Lower lobe of right lung (tissue), 2 donors: ENCODE data around the gene RNF26. TPM values are rescaled to one million over a fixed set of nuclear protein-coding genes. Genes with fewer than 3 reads are reported as not detected.
A peak's percentile ranks its signal among the peaks of the same experiment; 100 is the strongest.

Experiments used
- ATAC-seq, 2 donors: fragments of 200-7000 bp; cut with Tn5 transposase; one replicate each; pipeline ENCODE4 v1.9.1; 2020 to 2022; ENCODE audit warnings: mild to moderate bottlenecking in 2 of 2, moderate library complexity in 2 of 2
- DNase-seq: peaks from one replicate; pipeline ENCODE4 v3.0.0-alpha.2; 2020
- H3K27ac ChIP-seq: fragments of 200-600 bp; one replicate; pipeline ENCODE4 v1.8.0; 2022
- H3K27me3 ChIP-seq: fragments of 200-600 bp; one replicate; pipeline ENCODE4 v1.8.0; 2022; ENCODE audit warnings: low read depth
- H3K36me3 ChIP-seq: fragments of 200-600 bp; one replicate; pipeline ENCODE4 v1.8.0; 2022; ENCODE audit warnings: mild to moderate bottlenecking
- H3K4me1 ChIP-seq: fragments of 200-600 bp; one replicate; pipeline ENCODE4 v1.8.0; 2022
- H3K4me3 ChIP-seq: fragments of 200-600 bp; one replicate; pipeline ENCODE4 v1.8.0; 2022; ENCODE audit warnings: mild to moderate bottlenecking
- H3K9me3 ChIP-seq: fragments of 200-600 bp; one replicate; pipeline ENCODE4 v1.8.0; 2022
- intact Hi-C: fragments of 100-400 bp; cut with DNase I; formaldehyde crosslinking; loops from one replicate; pipeline ENCODE4 v1.11.0; 2022
- total RNA-seq: library from RNA; stranded (reverse); fragmentation: NEBNext Ultra II Directional; extraction: Animal tissue kit (Norgen Biotek cat#: 25700); gene quantifications from one replicate; pipeline ENCODE4 v1.2.1, GENCODE V29; 2021
- TF ChIP-seq, protein P1 (sequence below): fragments of 200-600 bp; IDR thresholded peaks from one replicate; pipeline ENCODE4 v1.8.0; 2022; ENCODE audit warnings: antibody characterized with exemption, mild to moderate bottlenecking
- donor health status: DM: no; HTN: yes; CAD: no; lungs with severe emphysema.

The RNF26 gene
- total RNA-seq, 1 donor from 2014 or later: 19.3 TPM

DNA sequence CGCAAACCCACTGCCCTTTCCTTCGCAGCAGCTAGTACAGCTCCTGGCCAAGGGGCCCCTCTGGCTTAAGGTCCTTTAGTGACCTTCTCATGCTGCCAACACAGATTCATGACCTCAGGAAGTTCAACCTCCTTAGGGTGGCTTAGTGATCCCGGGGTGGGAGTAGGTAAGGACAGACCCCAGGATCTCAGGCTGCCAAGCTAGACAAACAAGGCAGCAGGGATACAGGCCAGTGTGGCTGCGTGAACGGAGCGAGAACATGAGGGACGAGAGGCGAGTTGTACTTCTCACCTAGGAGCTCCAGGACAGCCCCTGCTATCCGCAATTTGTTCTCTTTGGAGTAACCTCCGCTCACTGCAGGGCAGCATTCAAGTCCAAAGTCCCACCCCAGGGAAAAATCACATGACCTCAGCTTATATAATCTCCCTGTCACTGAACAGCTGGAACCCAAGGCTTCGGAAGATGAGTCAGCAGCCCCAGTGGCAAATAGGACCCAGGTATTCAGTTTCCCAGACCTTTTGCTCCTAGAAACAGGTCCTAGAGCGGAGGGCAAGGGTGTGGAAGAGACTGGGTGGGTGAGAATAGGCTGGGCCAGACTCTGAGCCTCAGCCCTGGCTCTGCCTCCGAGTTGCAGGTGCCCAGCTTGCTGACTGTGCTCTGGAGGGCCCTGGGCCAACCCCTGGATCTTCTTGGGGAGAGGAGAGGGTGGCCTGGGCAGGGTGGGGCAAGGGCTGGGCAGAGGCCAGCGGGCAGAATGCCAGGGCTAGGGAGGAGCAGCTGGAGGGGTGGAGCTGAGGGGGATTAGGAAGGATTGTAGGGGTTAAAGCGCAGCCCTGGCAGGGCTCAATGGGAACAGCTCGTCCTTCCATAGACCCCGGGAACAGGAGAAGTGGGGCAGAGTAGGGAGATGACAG lies 34.1 kb downstream of the RNF26 start:
- peaks cover 38% of the 10 kb centered on the region for H3K4me1 ChIP-seq
- H3K36me3 ChIP-seq: no peaks in the 10 kb centered on the region
- peaks cover 18% of the 10 kb centered on the region for H3K27me3 ChIP-seq
- H3K27ac ChIP-seq: peak overlapping the region; percentile 36
- H3K4me3 ChIP-seq: no peak overlapping the region
- H3K9me3 ChIP-seq: no peaks in the 10 kb centered on the region
- ATAC-seq (peak; percentile 31), DNase-seq (no peak)
- TF ChIP-seq, protein P1, sequence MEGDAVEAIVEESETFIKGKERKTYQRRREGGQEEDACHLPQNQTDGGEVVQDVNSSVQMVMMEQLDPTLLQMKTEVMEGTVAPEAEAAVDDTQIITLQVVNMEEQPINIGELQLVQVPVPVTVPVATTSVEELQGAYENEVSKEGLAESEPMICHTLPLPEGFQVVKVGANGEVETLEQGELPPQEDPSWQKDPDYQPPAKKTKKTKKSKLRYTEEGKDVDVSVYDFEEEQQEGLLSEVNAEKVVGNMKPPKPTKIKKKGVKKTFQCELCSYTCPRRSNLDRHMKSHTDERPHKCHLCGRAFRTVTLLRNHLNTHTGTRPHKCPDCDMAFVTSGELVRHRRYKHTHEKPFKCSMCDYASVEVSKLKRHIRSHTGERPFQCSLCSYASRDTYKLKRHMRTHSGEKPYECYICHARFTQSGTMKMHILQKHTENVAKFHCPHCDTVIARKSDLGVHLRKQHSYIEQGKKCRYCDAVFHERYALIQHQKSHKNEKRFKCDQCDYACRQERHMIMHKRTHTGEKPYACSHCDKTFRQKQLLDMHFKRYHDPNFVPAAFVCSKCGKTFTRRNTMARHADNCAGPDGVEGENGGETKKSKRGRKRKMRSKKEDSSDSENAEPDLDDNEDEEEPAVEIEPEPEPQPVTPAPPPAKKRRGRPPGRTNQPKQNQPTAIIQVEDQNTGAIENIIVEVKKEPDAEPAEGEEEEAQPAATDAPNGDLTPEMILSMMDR: no peak
- intact Hi-C loops: no loop called here

DNA sequence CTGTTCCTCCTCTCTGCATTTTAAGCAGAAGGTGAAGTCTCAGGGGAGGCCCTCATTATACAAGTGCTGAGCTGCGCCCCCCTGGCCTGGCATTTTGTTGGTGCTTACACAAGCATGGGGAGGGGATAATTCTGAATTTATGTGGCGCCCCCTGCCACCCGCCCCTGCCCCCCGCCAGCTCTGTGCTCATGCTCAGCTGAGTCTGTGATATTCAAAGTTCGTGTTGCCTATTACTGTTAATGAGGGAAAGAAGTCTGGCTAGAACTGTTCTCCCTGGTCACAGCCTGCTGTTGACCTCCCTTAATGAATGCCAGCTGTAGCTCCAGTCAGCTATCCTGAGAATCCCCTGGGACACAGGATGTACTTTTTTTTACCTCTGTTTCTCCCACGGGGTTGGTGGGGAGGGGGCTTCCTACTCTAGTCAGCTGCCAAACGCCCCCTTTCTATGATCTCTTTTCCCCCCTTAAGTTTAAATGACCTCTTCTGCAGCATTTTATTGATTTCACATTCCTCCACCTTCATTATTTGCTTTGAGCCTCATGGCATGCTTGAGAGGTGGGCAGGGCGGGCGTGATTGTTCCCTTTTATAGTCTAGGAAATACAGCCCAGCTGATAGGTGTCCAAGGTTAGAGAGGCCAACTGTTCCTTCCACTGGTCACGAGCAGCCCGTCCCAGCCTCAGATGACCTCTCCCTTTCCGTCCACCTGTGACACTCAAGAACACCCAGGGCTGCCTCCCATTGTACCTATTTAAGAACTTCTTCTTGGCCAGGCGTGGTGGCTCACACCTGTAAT lies 35.0 kb downstream of the RNF26 start:
- H3K36me3 ChIP-seq: no peaks in the 10 kb centered on the region
- H3K9me3 ChIP-seq: no peaks in the 10 kb centered on the region
- TF ChIP-seq, protein P1: no peak
- ATAC-seq (no peak), DNase-seq (no peak)
- intact Hi-C loops: no loop called here
- peaks cover 11% of the 10 kb centered on the region for H3K27me3 ChIP-seq
- peaks cover 40% of the 10 kb centered on the region for H3K4me1 ChIP-seq
- no peak overlapping the region for H3K27ac ChIP-seq
- H3K4me3 ChIP-seq: no peak overlapping the region

- intact Hi-C loops: no loop called here
- Histone ChIP-seq H3K4me3 (no peak overlapping the region), H3K27ac (peak overlapping the region; percentile 6), H3K27me3 (no peaks in the 10 kb centered on the region), H3K4me1 (peaks cover 49% of the 10 kb centered on the region), H3K36me3 (no peaks in the 10 kb centered on the region), H3K9me3 (no peaks in the 10 kb centered on the region)
- no peak for DNase-seq
- TF ChIP-seq, protein P1: no peak
- peak; percentile 29 to 45 for ATAC-seq
Measured at GRCh38 chr11:119370486-119371046, 36.2 kb downstream of the RNF26 start.

DNA sequence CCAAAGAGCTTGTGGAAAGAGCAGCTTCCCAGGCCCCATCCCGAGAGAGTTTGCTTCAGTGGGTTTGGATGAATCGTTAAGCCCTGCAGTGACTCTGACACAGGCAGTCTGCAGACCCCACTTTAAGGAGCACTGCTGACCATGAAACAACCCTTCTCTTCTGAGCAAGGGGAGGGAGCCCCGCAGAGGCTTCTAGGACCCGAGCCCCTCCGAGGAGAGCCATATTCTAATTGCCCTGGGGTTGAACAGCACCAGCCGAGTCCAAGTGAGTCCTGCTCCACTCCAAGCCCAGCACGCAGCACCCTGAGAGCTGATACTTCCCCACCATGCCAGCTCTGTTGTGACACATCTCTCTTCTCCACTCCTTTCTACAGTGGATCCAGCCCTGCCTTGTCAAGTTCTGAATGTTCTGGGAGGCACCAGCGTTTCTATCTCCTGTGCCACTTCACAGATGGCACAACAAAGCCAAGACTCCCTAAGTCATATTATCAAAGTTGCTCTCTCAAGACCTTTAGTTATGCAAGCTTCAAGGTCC lies 36.8 kb downstream of the RNF26 start:
- Histone ChIP-seq H3K27ac (no peak overlapping the region), H3K36me3 (no peaks in the 10 kb centered on the region), H3K27me3 (no peaks in the 10 kb centered on the region), H3K4me3 (no peak overlapping the region), H3K4me1 (peaks cover 54% of the 10 kb centered on the region), H3K9me3 (no peaks in the 10 kb centered on the region)
- ATAC-seq (no peak), DNase-seq (no peak)
- TF ChIP-seq, protein P1: no peak
- intact Hi-C loops: no loop called here

DNA sequence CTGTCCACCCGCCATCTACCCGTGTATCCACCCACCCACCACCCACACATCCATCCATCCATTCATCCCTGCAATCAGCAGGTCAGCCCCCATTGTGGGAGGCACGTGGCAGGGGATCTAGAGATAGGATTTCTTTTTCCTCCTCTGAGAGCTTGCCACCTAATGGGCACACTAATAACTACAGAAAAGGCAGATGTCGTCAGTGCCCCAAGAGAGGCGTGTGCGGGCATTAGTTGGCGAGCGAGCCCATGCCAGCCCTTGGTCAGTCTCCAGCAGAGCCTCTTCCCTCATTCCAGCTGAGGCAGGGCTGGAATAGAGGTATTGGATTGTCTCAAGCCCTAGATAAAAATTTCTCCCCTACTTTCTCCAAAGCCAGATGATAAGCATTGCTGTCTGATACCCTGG lies 37.5 kb downstream of the RNF26 start:
- no peaks in the 10 kb centered on the region for H3K27me3 ChIP-seq
- TF ChIP-seq, protein P1: no peak
- intact Hi-C loops: no loop called here
- no peak overlapping the region for H3K4me3 ChIP-seq
- H3K4me1 ChIP-seq: peaks cover 61% of the 10 kb centered on the region
- H3K9me3 ChIP-seq: no peaks in the 10 kb centered on the region
- no peaks in the 10 kb centered on the region for H3K36me3 ChIP-seq
- ATAC-seq (no peak), DNase-seq (no peak)
- no peak overlapping the region for H3K27ac ChIP-seq
